LNCaP clone FGC (cell line): ENCODE measurements around the gene HSPE1.
"Not testable (repeated sequence)": the region's sequence is repeated elsewhere in the genome, so short reads cannot be mapped to it uniquely, and the experiment has no call there.

Source experiments
- DNase-seq: peaks from one replicate; pipeline ENCODE4 v3.0.0-alpha.2; 2011; ENCODE audit warnings: low read depth
- H3K4me3 ChIP-seq: 2 replicates; pipeline ENCODE4 v1.5.1; 2011; ENCODE audit warnings: mild to moderate bottlenecking, low read depth, low read length, control low read depth
- TF ChIP-seq, protein P1 (sequence below): IDR thresholded peaks from 2 replicates; pipeline ENCODE4 v1.5.1; 2012; ENCODE audit warnings: mild to moderate bottlenecking; ENCODE audit not compliant: control insufficient read depth, insufficient read depth; ENCODE audit errors: extremely low read depth

Gene HSPE1

DNA sequence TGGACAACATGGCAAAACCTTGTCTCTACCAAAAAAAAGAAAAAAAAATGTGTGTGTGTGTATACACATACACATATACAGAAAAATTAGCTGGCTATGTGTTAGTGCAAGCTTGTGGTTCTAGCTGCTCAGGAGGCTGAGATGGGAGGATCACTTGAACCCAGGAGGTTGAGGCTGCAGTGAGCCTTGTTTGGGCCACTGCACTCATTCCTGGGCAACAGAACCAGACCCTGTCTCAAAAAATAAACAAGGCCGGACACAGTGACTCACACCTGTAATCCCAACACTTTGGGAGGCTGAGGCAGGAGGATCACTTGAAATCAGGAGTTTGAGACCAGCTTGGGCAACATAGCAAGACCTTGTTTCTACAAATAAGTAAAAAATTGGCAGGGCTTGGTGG, 44.8 kb upstream of the HSPE1 start:
- H3K4me3 ChIP-seq: peak overlapping the region; percentile 97
- no peak for DNase-seq
- TF ChIP-seq, protein P1, sequence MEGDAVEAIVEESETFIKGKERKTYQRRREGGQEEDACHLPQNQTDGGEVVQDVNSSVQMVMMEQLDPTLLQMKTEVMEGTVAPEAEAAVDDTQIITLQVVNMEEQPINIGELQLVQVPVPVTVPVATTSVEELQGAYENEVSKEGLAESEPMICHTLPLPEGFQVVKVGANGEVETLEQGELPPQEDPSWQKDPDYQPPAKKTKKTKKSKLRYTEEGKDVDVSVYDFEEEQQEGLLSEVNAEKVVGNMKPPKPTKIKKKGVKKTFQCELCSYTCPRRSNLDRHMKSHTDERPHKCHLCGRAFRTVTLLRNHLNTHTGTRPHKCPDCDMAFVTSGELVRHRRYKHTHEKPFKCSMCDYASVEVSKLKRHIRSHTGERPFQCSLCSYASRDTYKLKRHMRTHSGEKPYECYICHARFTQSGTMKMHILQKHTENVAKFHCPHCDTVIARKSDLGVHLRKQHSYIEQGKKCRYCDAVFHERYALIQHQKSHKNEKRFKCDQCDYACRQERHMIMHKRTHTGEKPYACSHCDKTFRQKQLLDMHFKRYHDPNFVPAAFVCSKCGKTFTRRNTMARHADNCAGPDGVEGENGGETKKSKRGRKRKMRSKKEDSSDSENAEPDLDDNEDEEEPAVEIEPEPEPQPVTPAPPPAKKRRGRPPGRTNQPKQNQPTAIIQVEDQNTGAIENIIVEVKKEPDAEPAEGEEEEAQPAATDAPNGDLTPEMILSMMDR: no peak

DNA sequence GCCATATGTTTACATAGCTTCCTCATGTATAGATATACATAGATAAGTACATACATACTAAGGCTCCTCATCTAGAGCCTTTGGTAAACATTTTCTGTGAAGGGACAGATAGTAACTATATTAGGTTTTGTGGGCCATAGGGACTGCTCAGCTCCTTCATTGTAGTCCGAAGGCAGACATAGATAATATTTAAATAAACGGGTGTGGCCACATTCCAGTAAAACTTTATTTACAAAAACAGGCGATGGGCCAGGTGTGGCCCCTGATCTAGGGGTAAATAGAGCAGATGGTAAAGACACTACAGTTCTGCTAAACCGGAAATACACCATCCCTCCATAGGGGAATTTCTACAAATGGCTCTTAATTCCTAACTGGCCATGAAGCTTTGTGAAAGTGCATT, 39.5 kb upstream of the HSPE1 start:
- DNase-seq: no peak
- TF ChIP-seq, protein P1: no peak
- H3K4me3 ChIP-seq: no peak overlapping the region

- TF ChIP-seq, protein P1: no peak
- no peak overlapping the region for H3K4me3 ChIP-seq
- DNase-seq: no peak
Observed at GRCh38 chr2:197461057-197461456, 39.1 kb upstream of the HSPE1 start.

DNA sequence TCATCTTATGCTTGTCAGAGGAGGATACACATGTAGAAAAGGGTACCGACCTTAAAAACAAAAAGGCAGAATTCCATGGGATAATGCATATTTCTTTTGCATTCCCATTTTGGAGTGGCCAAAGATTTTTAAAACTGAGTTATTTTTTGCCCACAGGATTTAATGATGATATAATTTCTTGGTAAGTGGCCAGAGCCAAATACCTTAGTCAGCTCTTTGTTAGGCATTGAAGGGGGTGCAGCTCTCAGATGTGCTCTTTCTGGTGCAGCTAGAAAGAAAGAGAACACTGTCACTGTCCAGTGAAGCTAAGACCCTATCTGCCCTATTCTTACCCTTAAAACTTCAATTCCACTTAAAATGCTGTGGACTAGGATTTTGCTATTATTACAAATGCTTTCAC, 36.0 kb upstream of the HSPE1 start:
- TF ChIP-seq, protein P1: no peak
- no peak overlapping the region for H3K4me3 ChIP-seq
- DNase-seq: no peak

- no peak for DNase-seq
- no peak overlapping the region for H3K4me3 ChIP-seq
- TF ChIP-seq, protein P1: no peak
Observed at GRCh38 chr2:197472166-197472565, 28.0 kb upstream of the HSPE1 start.

DNA sequence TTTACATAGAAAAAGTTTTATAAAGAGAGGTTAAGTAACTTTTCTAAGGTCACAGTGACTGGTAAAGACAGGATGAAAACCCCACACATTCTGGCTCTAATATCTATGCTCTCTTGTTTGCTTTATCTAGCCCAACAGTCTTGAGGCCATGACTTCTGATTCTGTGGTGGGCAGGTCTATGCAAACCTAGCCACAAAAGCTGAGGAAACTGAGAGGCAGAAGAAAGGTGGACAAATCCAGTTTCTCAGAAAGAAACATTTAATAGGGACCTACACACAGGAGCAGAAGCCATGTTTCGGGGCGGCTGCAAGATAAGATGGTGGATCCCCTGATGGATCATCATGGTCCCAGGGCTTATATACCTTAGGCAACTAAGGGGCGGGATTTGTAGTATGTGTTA, 22.4 kb upstream of the HSPE1 start:
- H3K4me3 ChIP-seq: no peak overlapping the region
- TF ChIP-seq, protein P1: no peak
- DNase-seq: no peak

- no peak overlapping the region for H3K4me3 ChIP-seq
- DNase-seq: no peak
- TF ChIP-seq, protein P1: no peak
Observed at GRCh38 chr2:197480165-197481036, 19.8 kb upstream of the HSPE1 start.

- DNase-seq, H3K4me3 ChIP-seq: not testable (repeated sequence)
Observed at GRCh38 chr2:197484248-197484647, 15.9 kb upstream of the HSPE1 start.
